Endothelial cell of umbilical vein (primary cell): Measurements from ENCODE around the gene RAP1GAP.

ENCODE experiments used
- EZH2 ChIP-seq: IDR thresholded peaks from 2 replicates; pipeline ENCODE4 v1.6.1; 2012; ENCODE audit warnings: borderline replicate concordance, low read depth, mild to moderate bottlenecking, moderate library complexity, low read length, inconsistent platforms; ENCODE audit not compliant: severe bottlenecking
- POLR2A ChIP-seq: IDR thresholded peaks from 2 replicates; pipeline ENCODE4 v1.6.1; 2012; ENCODE audit warnings: low read depth, mild to moderate bottlenecking, control low read depth, low read length
- POLR2AphosphoS5 ChIP-seq: IDR thresholded peaks from 2 replicates; pipeline ENCODE4 v1.6.1; 2012; ENCODE audit warnings: low read depth, mild to moderate bottlenecking, control low read depth, low read length, moderate library complexity; ENCODE audit not compliant: insufficient read depth
- TF ChIP-seq, protein P1 (sequence below), 2 donors: IDR thresholded peaks; 1 replicate in 1 of 2; 2 replicates in 1 of 2; pipeline ENCODE4 v1.5.1; 2011; ENCODE audit warnings: low read length in 2 of 2, mild to moderate bottlenecking in 2 of 2, moderate library complexity in 2 of 2, control low read depth in 1 of 2, inconsistent platforms in 1 of 2, low read depth in 1 of 2; ENCODE audit not compliant: insufficient read depth in 1 of 2; ENCODE audit errors: extremely low read depth in 1 of 2

- TF ChIP-seq, protein P1, sequence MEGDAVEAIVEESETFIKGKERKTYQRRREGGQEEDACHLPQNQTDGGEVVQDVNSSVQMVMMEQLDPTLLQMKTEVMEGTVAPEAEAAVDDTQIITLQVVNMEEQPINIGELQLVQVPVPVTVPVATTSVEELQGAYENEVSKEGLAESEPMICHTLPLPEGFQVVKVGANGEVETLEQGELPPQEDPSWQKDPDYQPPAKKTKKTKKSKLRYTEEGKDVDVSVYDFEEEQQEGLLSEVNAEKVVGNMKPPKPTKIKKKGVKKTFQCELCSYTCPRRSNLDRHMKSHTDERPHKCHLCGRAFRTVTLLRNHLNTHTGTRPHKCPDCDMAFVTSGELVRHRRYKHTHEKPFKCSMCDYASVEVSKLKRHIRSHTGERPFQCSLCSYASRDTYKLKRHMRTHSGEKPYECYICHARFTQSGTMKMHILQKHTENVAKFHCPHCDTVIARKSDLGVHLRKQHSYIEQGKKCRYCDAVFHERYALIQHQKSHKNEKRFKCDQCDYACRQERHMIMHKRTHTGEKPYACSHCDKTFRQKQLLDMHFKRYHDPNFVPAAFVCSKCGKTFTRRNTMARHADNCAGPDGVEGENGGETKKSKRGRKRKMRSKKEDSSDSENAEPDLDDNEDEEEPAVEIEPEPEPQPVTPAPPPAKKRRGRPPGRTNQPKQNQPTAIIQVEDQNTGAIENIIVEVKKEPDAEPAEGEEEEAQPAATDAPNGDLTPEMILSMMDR (IDR thresholded peaks at IDR 0.05; ENCODE audit: extremely low read depth in 1 of 2, insufficient read depth in 1 of 2, low read depth in 1 of 2, low read length in 2 of 2), result no peak
- TF ChIP-seq EZH2, result no peak
- TF ChIP-seq POLR2A, result no peak
- TF ChIP-seq POLR2AphosphoS5, result no peak
Observed at GRCh38 chr1:21565285-21565684, 103.9 kb downstream of the RAP1GAP start.
